ENCODE data around the gene VPREB3. TPM values are rescaled to one million over a fixed set of nuclear protein-coding genes. Genes with fewer than 3 reads are reported as not detected.

The VPREB3 gene
- total and polyA plus RNA-seq, 10 of the 15 experiments (the other 5 are each of a cell fraction or from before 2014, with no cell fraction given) = 0.75 to 79.5 (median 23.8) TPM

- TF ChIP-seq ZBTB40 (IDR thresholded peaks at IDR 0.05; ENCODE audit: borderline replicate concordance) = peak; percentile 35; the same call in 1 of the 2 replicates
- TF ChIP-seq SMAD5 (IDR thresholded peaks at IDR 0.05; ENCODE audit: low read depth) = no peak
- no peak for TF ChIP-seq CTCF (IDR thresholded peaks at IDR 0.05 in 2 of 3, conservative IDR thresholded peaks at IDR 0.05 in 1 of 3; ENCODE audit: control insufficient read depth in 2 of 3, extremely low read depth in 1 of 3, insufficient read depth in 1 of 3, low read depth in 3 of 3, low read length in 3 of 3)
- no peak for TF ChIP-seq SMAD1 (IDR thresholded peaks at IDR 0.05; ENCODE audit: low read depth, partially characterized antibody)
- no peak for TF ChIP-seq SIN3A (IDR thresholded peaks at IDR 0.05; ENCODE audit: low read depth, low read length)
- peak; percentile 93 for TF ChIP-seq PAX5 (IDR thresholded peaks at IDR 0.05; ENCODE audit: borderline replicate concordance, low read depth, low read length)
- no peak for TF ChIP-seq BACH1 (IDR thresholded peaks at IDR 0.05; ENCODE audit: borderline replicate concordance)
- no peak for TF ChIP-seq MYB (IDR thresholded peaks at IDR 0.05; ENCODE audit: borderline replicate concordance, low read depth, low read length)
- TF ChIP-seq MAX (IDR thresholded peaks at IDR 0.05; ENCODE audit: low read depth, low read length) = peak; percentile 21
- TF ChIP-seq IKZF1 (conservative IDR thresholded peaks at IDR 0.05) = peak; percentile 71
- no peak for TF ChIP-seq HDAC2 (IDR thresholded peaks at IDR 0.05)
- no peak for TF ChIP-seq SUPT20H (IDR thresholded peaks at IDR 0.05; ENCODE audit: borderline replicate concordance, control insufficient read depth, low read depth, low read length)
- TF ChIP-seq EP300 (IDR thresholded peaks at IDR 0.05; ENCODE audit: borderline replicate concordance in 1 of 2, control insufficient read depth in 1 of 2, low read depth in 2 of 2, low read length in 2 of 2) = peak in 1 of 2 experiments; percentile 74; a peak in 2 of 4 replicates
- TF ChIP-seq CEBPB (IDR thresholded peaks at IDR 0.05; ENCODE audit: borderline replicate concordance in 1 of 2, low read depth in 2 of 2, low read length in 2 of 2) = no peak
- TF ChIP-seq CHD2 (IDR thresholded peaks at IDR 0.05; ENCODE audit: borderline replicate concordance, low read depth, low read length) = peak; percentile 57; the same call in 1 of the 2 replicates
- peak; percentile 59 for TF ChIP-seq BCL3 (IDR thresholded peaks at IDR 0.05; ENCODE audit: borderline replicate concordance, insufficient read depth, low read depth, low read length, poor library complexity, severe bottlenecking)
- no peak for TF ChIP-seq ZSCAN29 (IDR thresholded peaks at IDR 0.05)
Observed at GRCh38 chr22:23800297-23801237, 46.3 kb upstream of the VPREB3 start (continued).

All from GM12878 (cell line).